NCI-H187 (cell line): ENCODE measurements around the gene MAP3K5.

Experiments
- DNase-seq, 2 experiments: peaks; one replicate each; lab custom pipeline; 2025; lab: John Stamatoyannopoulos, UW

The MAP3K5 gene

DNA sequence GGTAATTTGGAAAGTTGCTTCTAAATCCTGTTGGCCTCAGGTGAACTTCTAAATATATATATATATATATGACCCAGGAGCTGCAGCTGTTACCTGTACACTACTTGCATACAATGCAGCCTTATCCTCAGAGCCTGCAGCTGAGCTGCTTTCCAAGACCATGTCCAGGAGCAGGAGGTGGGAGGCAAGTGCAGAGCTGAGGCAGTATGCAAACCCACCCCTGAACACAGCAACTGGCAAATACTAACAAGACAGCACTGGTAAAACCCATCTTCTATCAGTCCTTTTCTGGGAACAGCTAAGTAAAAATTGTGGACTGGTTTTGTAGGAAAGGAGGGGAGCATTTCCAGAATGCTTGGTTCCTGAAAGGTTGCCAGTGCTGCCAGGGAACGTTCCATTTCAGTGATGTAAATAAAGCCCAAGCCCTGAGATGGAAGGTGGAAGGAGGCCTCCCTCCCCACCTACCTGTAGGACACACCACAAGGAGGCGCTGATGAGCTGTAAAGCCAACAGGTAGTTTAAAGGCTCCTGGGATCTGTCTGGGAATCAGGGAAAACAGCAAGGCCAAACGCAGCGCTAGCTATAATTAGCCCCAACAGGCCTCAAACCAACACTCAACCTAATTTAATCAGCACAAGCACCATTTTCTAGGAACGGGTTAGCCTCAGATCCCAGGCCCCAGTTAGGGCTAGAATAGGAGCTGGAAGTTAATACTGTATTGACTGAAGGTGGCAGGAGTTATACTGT is 148.3 kb downstream of the MAP3K5 start:
- peak; percentile 41 to 65 for DNase-seq

DNA sequence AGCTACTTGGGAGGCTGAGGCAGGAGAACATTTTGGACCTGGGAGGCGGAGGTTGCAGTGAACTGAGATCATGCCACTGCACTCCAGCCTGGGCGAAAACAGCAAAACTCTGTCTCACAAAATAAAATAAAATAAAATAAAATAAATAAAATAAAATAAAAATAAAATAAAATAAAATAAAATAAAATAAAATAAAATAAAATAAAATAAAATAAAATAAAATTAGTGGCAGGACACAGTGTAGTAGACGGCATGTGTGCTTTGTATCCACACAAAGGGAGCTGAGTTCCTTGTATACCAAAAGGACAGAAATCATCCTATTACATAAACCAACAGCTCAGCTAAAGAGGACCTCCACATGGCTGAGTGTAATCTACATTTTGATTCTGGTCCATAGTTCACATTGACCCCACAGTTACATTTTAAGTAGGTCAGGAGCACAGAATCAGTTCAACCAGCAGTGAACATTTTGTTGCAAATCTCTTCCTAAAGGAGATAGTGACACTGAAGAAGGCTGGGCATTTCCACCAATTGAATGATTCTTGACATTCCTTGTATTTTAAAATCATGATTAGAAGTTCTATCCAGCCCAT is 150.3 kb downstream of the MAP3K5 start:
- DNase-seq, result no peak

- DNase-seq, result no peak
Measured at GRCh38 chr6:136641166-136641565, 151.1 kb downstream of the MAP3K5 start.

GRCh38 chr6:136640132-136640915 is 152.0 kb downstream of the MAP3K5 start:
- no peak for DNase-seq

DNA sequence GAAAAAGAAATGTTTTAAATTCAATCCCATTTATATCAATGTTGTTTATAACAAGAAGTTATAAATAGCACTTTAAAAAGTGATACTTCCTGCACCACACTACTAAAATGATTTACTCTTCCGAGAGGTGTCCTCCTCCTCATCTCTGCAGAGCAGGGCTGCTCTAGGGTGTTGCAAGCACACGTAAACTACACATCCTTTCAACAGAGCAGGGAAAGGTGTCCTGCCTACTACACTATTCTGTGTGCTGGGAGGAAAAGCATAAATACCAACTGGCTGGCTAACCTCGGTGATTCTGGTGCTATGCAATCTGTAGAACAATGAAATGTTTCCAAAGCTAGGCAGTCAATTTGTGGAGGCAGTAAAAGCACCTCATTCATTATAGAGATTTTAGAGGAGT is 152.6 kb downstream of the MAP3K5 start:
- DNase-seq, result no peak

GRCh38 chr6:136635615-136636014 is 156.7 kb downstream of the MAP3K5 start:
- DNase-seq, result no peak

DNA sequence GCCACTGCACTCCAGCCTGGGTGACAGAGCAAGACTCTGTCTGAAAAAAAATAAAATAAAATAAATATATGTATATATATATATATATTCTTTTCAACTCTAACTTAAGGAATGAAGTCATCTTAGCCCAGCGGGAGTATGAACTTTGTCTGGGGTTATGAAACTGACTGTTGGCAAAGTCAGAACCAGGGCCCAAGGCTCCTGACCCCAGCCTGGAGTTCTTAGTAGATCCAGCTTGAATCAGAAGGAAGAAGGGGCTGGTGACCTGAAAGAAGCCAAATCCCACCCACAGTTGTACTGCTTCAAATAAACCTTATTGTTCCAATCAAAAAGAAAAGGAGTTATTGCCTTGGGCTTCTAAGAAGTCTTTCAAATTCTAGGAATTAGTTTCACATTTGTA is 158.9 kb downstream of the MAP3K5 start:
- DNase-seq, result no peak

GRCh38 chr6:136628996-136629395 is 163.3 kb downstream of the MAP3K5 start:
- DNase-seq, result no peak

DNA sequence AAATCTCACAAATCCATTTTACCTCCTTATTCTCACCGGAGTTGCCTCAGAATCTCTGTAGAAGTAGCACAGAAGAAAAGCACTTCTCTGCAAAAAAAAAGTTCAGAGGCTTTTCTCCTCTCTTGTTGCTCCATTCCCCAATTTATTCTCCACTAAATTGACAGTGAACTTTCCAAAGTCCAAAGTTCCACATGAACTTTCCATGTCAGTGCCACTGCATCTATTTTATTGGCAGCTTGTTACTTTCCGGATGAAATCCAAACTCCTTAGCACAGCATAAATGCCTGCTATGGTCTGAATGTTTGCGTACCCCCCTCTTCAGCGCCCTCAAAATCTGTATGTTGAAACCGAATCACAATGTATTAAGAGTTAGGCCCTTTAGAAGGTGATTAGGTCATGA is 165.1 kb downstream of the MAP3K5 start:
- DNase-seq, result no peak

- no peak for DNase-seq
Measured at GRCh38 chr6:136625293-136625692, 167.0 kb downstream of the MAP3K5 start.

DNA sequence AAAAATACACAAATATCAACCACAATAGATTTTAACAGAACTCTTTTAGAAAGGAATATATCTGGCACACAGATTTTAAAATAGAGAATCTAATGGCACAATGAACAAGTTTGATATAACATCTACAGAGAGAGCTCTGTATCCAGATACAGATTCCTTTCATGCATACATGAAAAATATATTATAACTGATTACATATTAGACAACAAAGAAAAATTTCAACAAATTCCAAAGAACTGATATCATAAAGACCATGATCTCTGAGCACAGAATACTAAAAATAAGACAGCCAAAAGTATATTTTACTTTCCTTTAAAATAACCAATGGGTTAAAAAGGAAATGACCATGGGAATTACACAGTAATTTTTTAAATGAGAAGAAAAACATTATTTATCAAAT is 167.9 kb downstream of the MAP3K5 start:
- no peak for DNase-seq

DNA sequence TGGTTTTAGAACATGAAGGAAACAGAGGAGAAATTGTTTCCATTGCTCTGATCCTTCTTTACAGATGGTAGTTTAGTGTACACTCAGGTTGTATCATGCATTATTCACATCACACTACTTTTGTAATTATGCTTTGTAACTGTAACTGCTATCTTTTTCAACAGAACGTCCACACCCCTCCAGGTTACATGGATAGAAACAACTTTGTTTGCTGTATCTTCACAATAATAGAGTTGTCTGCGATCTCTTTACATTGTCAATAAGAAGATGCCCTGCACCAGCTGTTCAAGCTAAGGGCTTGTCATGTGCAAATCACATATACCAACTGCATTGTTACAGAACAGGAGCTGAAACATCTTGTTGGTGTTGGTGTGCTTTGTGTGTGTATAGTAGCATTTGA is 174.2 kb downstream of the MAP3K5 start:
- DNase-seq, result no peak

DNA sequence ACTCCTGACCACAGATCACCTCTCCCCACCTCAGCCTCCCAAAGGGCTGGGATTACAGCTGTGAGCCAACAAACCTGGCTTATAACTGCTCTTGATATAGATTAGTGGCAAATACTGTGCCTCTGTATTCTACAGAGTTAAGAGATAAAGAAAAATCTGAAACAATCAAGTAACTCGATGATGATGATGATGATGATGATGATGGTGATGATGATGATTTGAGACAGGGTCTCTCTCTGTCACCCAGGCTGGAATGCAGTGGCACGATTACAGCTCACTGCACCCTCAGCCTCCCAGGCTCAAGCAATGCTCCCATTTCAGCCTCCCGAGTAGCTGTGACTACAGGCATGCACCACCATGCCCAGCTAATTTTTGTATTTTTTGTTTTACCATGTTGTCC is 175.8 kb downstream of the MAP3K5 start:
- DNase-seq, result no peak

DNA sequence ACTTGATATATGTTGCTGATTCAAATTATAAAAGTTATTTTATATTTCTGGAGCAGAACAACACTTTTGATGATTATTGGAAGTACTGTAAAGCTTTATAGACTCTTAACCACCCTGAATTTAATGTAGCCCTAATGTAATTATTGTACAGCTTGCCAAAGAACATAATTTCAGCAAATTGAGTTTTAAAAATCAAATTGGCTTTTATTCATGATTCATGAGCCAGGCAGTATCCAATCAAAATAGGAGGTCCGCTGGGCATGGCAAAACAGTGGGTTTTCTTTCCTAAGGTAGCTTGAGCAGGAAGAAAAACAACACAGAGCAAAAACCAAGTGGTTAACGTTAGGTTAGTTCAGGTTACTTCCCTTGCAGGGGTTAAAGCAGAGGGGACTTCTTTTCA is 177.3 kb downstream of the MAP3K5 start:
- DNase-seq, result no peak

GRCh38 chr6:136614350-136614749 is 177.9 kb downstream of the MAP3K5 start:
- no peak for DNase-seq

DNA sequence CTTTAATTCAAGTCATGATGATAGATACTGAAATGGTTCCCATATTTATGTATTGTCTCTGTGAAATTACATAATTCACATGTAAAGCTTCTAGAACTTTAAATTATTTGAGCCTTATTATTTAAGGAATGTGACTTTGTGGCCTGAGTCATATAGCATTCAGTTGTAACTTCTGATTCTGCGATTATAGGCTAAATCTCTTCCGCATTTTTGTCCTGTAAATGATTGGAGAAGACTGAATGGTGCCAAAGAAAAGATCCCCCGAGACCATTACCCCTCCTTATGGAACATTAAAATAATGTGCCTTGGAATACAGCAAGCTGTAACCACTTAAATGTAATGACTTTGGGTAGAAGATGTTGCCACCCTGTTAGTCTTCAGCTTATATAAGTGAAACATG is 178.8 kb downstream of the MAP3K5 start:
- DNase-seq, result no peak

DNA sequence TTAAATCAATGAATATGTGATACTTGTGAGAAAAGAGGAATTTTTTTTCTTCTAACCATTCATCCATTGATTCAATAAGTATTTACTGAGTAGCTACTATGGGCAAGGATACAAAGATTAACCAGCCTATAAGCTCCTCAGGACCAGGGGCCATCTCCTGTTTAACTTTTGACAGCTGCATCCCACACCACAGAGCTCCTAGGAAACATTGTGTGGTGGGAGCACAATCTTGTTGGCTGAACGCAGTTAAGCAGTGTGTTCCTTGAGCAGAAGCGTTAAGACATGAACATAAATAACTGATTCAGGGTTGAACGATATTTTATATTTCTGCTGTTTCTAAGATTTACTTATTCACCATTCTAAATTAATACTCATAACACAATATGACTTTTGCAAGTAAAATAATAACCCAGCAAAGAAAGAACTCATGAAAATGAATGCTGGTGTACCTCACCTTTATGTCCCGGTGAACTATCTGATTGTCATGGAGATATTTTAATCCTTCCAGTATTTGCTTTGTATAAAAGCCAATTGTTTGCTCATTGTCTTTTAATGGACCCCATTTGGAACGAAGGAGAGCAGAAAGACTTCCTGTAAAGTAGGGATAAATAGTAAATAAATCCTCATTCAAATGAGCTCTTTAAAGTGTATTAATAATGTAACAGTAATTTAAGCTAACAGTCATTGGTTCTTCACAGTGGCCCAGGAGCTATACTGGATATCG is 179.4 kb downstream of the MAP3K5 start:
- DNase-seq, result no peak

DNA sequence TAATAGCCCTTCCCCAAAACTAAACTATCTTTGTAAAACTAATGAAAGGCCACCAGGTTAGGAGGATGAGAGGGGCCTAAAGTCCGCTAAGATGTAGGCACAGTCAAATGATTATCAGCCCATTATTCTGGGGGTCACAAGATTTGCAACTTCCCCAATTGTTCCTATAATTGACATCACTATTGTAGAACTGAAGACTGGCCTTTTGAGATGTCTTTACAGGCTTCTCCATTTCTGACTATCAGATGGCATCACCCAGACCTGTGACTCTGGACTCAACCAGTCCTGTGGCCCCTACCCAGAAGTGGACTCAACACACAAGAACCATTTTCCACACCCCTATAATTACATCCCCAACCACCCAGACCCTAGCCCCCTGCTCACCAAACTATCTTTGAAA is 180.5 kb downstream of the MAP3K5 start:
- no peak for DNase-seq

DNA sequence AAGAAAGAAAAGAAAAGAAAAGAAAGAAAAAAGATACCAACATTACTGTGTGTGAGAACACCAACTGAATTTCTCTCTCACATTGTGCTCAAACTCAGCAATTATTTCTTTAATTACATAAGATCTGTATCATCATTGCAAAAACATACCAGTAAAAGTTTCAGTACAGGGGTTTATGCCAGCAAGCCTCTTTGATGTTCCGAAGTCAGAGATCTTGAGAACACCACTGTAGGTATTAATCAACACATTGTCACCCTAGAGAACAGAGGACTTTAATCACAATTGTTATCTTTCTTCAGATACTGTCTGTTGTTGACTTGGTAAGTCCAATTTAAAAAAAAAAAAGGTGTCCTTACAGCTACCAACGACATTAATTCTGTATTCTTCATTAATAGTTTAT is 181.1 kb downstream of the MAP3K5 start:
- DNase-seq, result no peak

- no peak for DNase-seq
Measured at GRCh38 chr6:136609873-136610706, 182.2 kb downstream of the MAP3K5 start.

DNA sequence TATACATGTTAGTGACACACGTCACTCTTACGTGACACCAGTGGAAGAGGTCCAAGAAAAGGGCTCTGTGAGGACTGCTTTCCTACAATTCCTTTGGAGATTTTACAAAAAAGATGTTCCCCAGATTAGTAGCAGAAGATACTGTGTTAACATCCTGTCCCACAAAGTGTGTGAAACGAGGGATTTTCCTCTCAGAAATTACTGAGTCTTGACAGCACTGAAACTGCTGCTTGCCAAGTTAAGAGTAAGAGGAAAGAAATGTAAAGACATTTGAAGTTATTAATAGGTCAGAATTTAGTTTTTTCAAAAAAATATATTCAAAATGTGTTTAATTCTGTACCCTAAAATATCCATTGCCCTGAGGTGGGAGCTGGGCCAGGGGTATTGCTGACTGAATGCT is 183.3 kb downstream of the MAP3K5 start:
- no peak for DNase-seq
